Endothelial cell (in vitro differentiated cells): Measurements from ENCODE around the gene E4F1. TPM values are rescaled to one million over a fixed set of nuclear protein-coding genes. Genes with fewer than 3 reads are reported as not detected.
A peak's percentile ranks its signal among the peaks of the same experiment; 100 is the strongest.
"Not testable (repeated sequence)": the region's sequence is repeated elsewhere in the genome, so short reads cannot be mapped to it uniquely, and the experiment has no call there.

ENCODE experiments used
- DNase-seq: peaks from one replicate; pipeline ENCODE4 v3.0.0; 2021; ENCODE audit warnings: low spot score
- H3K27ac Mint-ChIP-seq: one replicate; pipeline ENCODE4 v1.8.0; 2021; ENCODE audit warnings: mixed read lengths, inconsistent platforms; ENCODE audit not compliant: unreplicated experiment
- H3K27me3 Mint-ChIP-seq: one replicate; pipeline ENCODE4 v1.8.0; 2021; ENCODE audit warnings: mild to moderate bottlenecking, moderate library complexity, mixed read lengths, inconsistent platforms; ENCODE audit not compliant: unreplicated experiment
- H3K36me3 Mint-ChIP-seq: one replicate; pipeline ENCODE4 v1.8.0; 2021; ENCODE audit warnings: mild to moderate bottlenecking, low read depth, mixed read lengths, inconsistent platforms; ENCODE audit not compliant: unreplicated experiment
- H3K4me1 Mint-ChIP-seq: one replicate; pipeline ENCODE4 v1.8.0; 2021; ENCODE audit warnings: mild to moderate bottlenecking, mixed read lengths, inconsistent platforms; ENCODE audit not compliant: unreplicated experiment
- H3K4me3 Mint-ChIP-seq: one replicate; pipeline ENCODE4 v1.8.0; 2021; ENCODE audit warnings: mild to moderate bottlenecking, mixed read lengths, inconsistent platforms; ENCODE audit not compliant: unreplicated experiment
- H3K9me3 Mint-ChIP-seq: one replicate; pipeline ENCODE4 v1.8.0; 2021; ENCODE audit warnings: mixed read lengths, inconsistent platforms; ENCODE audit not compliant: unreplicated experiment
- CTCF ChIP-seq: fragments of 200-600 bp; sonication (generic); IDR thresholded peaks from one replicate; pipeline ENCODE4 v1.5.0; 2021; ENCODE audit warnings: antibody characterized with exemption; ENCODE audit not compliant: unreplicated experiment
- total RNA-seq: library from RNA; stranded (reverse); fragmentation: NEBNext Ultra II Directional; extraction: Animal tissue kit (Norgen Biotek cat#: 25700); gene quantifications from one replicate; pipeline ENCODE4 v1.2.1, GENCODE V29; 2021; ENCODE audit not compliant: unreplicated experiment

E4F1 gene
- total RNA-seq, 1 donor from 2014 or later: 35.9 TPM

- Mint-ChIP-seq H3K27ac (no peak overlapping the region), H3K4me1 (peaks cover 7% of the 10 kb centered on the region), H3K36me3 (peaks cover 43% of the 10 kb centered on the region), H3K9me3 (no peaks in the 10 kb centered on the region), H3K27me3 (no peaks in the 10 kb centered on the region), H3K4me3 (no peak overlapping the region)
- DNase-seq: no peak
- TF ChIP-seq CTCF: no peak
Measured at GRCh38 chr16:2260250-2260649, 36.9 kb downstream of the E4F1 start.

- not testable (repeated sequence) for H3K9me3 Mint-ChIP-seq, DNase-seq, H3K27me3 Mint-ChIP-seq, H3K27ac Mint-ChIP-seq
- Mint-ChIP-seq H3K36me3 (peaks cover 30% of the 10 kb centered on the region), H3K4me1 (peaks cover 20% of the 10 kb centered on the region), H3K4me3 (peak overlapping the region; percentile 62)
Measured at GRCh38 chr16:2263026-2263425, 39.6 kb downstream of the E4F1 start.

GRCh38 chr16:2266887-2267286 lies 43.5 kb downstream of the E4F1 start:
- Mint-ChIP-seq H3K27ac (peak overlapping the region; percentile 91), H3K4me1 (peaks cover 25% of the 10 kb centered on the region), H3K36me3 (peaks cover 24% of the 10 kb centered on the region), H3K4me3 (peak overlapping the region; percentile 95)
- DNase-seq, H3K27me3 Mint-ChIP-seq, H3K9me3 Mint-ChIP-seq: not testable (repeated sequence)

GRCh38 chr16:2267505-2267912 lies 44.1 kb downstream of the E4F1 start:
- not testable (repeated sequence) for DNase-seq, H3K27me3 Mint-ChIP-seq, H3K9me3 Mint-ChIP-seq
- Mint-ChIP-seq H3K36me3 (peaks cover 18% of the 10 kb centered on the region), H3K27ac (peak overlapping the region; percentile 91), H3K4me3 (peak overlapping the region; percentile 95), H3K4me1 (peaks cover 25% of the 10 kb centered on the region)

- H3K4me3 Mint-ChIP-seq: peak within 1 kb of the TSS; percentile 95
- peaks cover 25% of the 10 kb centered on the region for H3K4me1 Mint-ChIP-seq
- peak within 1 kb of the TSS; percentile 91 for H3K27ac Mint-ChIP-seq
- H3K36me3 Mint-ChIP-seq: peaks cover 13% of the 10 kb centered on the region
- DNase-seq: peak; percentile 95
- H3K9me3 Mint-ChIP-seq: no peaks in the 10 kb centered on the region
- H3K27me3 Mint-ChIP-seq: peaks cover 9% of the 10 kb centered on the region
- no peak for TF ChIP-seq CTCF
Measured at GRCh38 chr16:2267913-2268666, 44.7 kb downstream of the E4F1 start, which contains the start of gene RNPS1. TSS of gene RNPS1 (minus strand) at chr16:2268126. CDS start at chr16:2264643, 3,483 bp downstream.

- Mint-ChIP-seq H3K9me3 (no peaks in the 10 kb centered on the region), H3K27me3 (peaks cover 9% of the 10 kb centered on the region), H3K36me3 (peaks cover 6% of the 10 kb centered on the region), H3K27ac (no peak overlapping the region), H3K4me1 (peaks cover 19% of the 10 kb centered on the region), H3K4me3 (peak overlapping the region; percentile 95)
- no peak for DNase-seq
- no peak for TF ChIP-seq CTCF
Measured at GRCh38 chr16:2270070-2270462, 46.7 kb downstream of the E4F1 start.
